HEK293 (cell line): ENCODE measurements around the gene ABHD16A.

Experiments
- CTCF ChIA-PET: fragments of 350-600 bp; formaldehyde crosslinking; extraction: SDS; loops from one replicate; lab custom pipeline; 2021; ENCODE audit warnings: antibody characterized with exemption; lab: Yijun Ruan, JAX
- POLR2A ChIA-PET: fragments of 300-600 bp; formaldehyde crosslinking; extraction: SDS; loops from one replicate; lab custom pipeline; 2020; ENCODE audit warnings: antibody characterized with exemption, inconsistent platforms; lab: Yijun Ruan, JAX
- H3K27ac ChIP-seq: fragments of 200-500 bp; sonication (Bioruptor generic); 2 replicates; pipeline ENCODE4 v1.5.1; 2014; ENCODE audit warnings: low read depth, low read length, control low read depth, inconsistent platforms; ENCODE audit errors: extremely low read depth
- H3K36me3 ChIP-seq, 2 experiments: fragments of 200-500 bp in 1 of 2; sonication (Bioruptor generic) in 1 of 2; 1 replicate in 1 of 2; 2 replicates in 1 of 2; pipeline ENCODE4 v1.5.1; 2014 to 2017; ENCODE audit warnings: inconsistent platforms in 2 of 2, low read length in 2 of 2; ENCODE audit not compliant: control insufficient read depth in 2 of 2, insufficient read depth in 1 of 2
- H3K4me1 ChIP-seq: fragments of 200-500 bp; sonication (Bioruptor generic); 2 replicates; pipeline ENCODE4 v1.5.1; 2014; ENCODE audit warnings: mild to moderate bottlenecking, low read length, inconsistent platforms; ENCODE audit not compliant: control insufficient read depth, insufficient read depth
- H3K4me3 ChIP-seq: 2 replicates; pipeline ENCODE4 v1.5.1; 2011; ENCODE audit warnings: low read depth, mild to moderate bottlenecking, control low read depth, low read length, moderate library complexity
- H3K9me3 ChIP-seq: fragments of 200-500 bp; sonication (Bioruptor generic); 2 replicates; pipeline ENCODE4 v1.5.1; 2014; ENCODE audit warnings: low read depth, low read length, inconsistent platforms; ENCODE audit not compliant: control insufficient read depth, insufficient read depth
- FEZF1 ChIP-seq: fragments of 450-650 bp; formaldehyde crosslinking; IDR thresholded peaks from 2 replicates; pipeline ENCODE4 v1.5.1; 2016; ENCODE audit warnings: missing biosample characterization, missing genetic modification characterization
- IKZF3 ChIP-seq: fragments of 450-650 bp; IDR thresholded peaks from 2 replicates; pipeline ENCODE4 v1.5.0; 2018; ENCODE audit warnings: missing biosample characterization, mild to moderate bottlenecking, missing genetic modification characterization, moderate library complexity
- SALL2 ChIP-seq: fragments of 450-650 bp; formaldehyde crosslinking; IDR thresholded peaks from 2 replicates; pipeline ENCODE4 v1.5.0; 2017; ENCODE audit warnings: missing biosample characterization, mild to moderate bottlenecking, missing genetic modification characterization, borderline replicate concordance
- ZNF10 ChIP-seq: fragments of 450-650 bp; formaldehyde crosslinking; IDR thresholded peaks from 2 replicates; pipeline ENCODE4 v1.5.1; 2017; ENCODE audit warnings: missing biosample characterization, missing genetic modification characterization
- ZNF248 ChIP-seq: fragments of 450-650 bp; formaldehyde crosslinking; IDR thresholded peaks from 2 replicates; pipeline ENCODE4 v1.5.1; 2017; ENCODE audit warnings: missing biosample characterization, missing genetic modification characterization
- ZNF398 ChIP-seq: fragments of 450-650 bp; formaldehyde crosslinking; IDR thresholded peaks from 2 replicates; pipeline ENCODE4 v1.5.1; 2017; ENCODE audit warnings: missing biosample characterization, missing genetic modification characterization
- TF ChIP-seq, protein P1 (sequence below): fragments of 450-650 bp; formaldehyde crosslinking; IDR thresholded peaks from 2 replicates; pipeline ENCODE4 v1.5.1; 2016; ENCODE audit warnings: missing biosample characterization, missing genetic modification characterization, borderline replicate concordance
- TF ChIP-seq, protein P2 (sequence below): fragments of 450-650 bp; formaldehyde crosslinking; IDR thresholded peaks from 2 replicates; pipeline ENCODE4 v1.5.1; 2016; ENCODE audit warnings: missing biosample characterization, missing genetic modification characterization

The ABHD16A gene

GRCh38 chr6:31640612-31641011 is 62.5 kb downstream of the ABHD16A start (continued):
- TF ChIP-seq, protein P1, sequence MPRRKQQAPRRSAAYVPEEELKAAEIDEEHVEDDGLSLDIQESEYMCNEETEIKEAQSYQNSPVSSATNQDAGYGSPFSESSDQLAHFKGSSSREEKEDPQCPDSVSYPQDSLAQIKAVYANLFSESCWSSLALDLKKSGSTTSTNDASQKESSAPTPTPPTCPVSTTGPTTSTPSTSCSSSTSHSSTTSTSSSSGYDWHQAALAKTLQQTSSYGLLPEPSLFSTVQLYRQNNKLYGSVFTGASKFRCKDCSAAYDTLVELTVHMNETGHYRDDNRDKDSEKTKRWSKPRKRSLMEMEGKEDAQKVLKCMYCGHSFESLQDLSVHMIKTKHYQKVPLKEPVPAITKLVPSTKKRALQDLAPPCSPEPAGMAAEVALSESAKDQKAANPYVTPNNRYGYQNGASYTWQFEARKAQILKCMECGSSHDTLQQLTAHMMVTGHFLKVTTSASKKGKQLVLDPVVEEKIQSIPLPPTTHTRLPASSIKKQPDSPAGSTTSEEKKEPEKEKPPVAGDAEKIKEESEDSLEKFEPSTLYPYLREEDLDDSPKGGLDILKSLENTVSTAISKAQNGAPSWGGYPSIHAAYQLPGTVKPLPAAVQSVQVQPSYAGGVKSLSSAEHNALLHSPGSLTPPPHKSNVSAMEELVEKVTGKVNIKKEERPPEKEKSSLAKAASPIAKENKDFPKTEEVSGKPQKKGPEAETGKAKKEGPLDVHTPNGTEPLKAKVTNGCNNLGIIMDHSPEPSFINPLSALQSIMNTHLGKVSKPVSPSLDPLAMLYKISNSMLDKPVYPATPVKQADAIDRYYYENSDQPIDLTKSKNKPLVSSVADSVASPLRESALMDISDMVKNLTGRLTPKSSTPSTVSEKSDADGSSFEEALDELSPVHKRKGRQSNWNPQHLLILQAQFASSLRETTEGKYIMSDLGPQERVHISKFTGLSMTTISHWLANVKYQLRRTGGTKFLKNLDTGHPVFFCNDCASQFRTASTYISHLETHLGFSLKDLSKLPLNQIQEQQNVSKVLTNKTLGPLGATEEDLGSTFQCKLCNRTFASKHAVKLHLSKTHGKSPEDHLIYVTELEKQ (tag by site-specific recombination), result no peak
- TF ChIP-seq FEZF1 (tag by site-specific recombination), result no peak

GRCh38 chr6:31639449-31639861 is 63.7 kb downstream of the ABHD16A start:
- POLR2A ChIA-PET, result interaction anchor here (0.5 to 11.0 kb wide), 10 partner anchors 12 to 145 kb away, joined by 3 to 123 read pairs (median 6); partner anchors contain the start of genes BAG6, C6orf47 and PRRC2A
- Histone ChIP-seq H3K36me3 (peaks cover 38 to 94% of the 10 kb centered on the region in 2 experiments), H3K27ac (no peak overlapping the region; the same call in 1 of the 2 replicates)
- TF ChIP-seq ZNF248 (tag by site-specific recombination) (no peak), ZNF398 (tag by site-specific recombination) (no peak), SALL2 (tag by site-specific recombination) (no peak), IKZF3 (tag by site-specific recombination) (no peak)
- TF ChIP-seq, all 188 proteins: peak for 0
- H3K4me3 ChIP-seq, result no peak overlapping the region
- H3K4me1 ChIP-seq, result no peaks in the 10 kb centered on the region
- CTCF ChIA-PET, result no interaction called here
- H3K9me3 ChIP-seq, result no peaks in the 10 kb centered on the region

GRCh38 chr6:31639043-31639442 is 64.1 kb downstream of the ABHD16A start:
- Histone ChIP-seq H3K36me3 (peaks cover 40 to 94% of the 10 kb centered on the region in 2 experiments), H3K4me3 (no peak overlapping the region), H3K9me3 (no peaks in the 10 kb centered on the region), H3K27ac (no peak overlapping the region; the same call in 1 of the 2 replicates), H3K4me1 (no peaks in the 10 kb centered on the region)
- TF ChIP-seq ZNF10 (tag by site-specific recombination), result 0 out of 2 replicates have a peak, but pooled peaks have one; percentile 51
- TF ChIP-seq, protein P2, sequence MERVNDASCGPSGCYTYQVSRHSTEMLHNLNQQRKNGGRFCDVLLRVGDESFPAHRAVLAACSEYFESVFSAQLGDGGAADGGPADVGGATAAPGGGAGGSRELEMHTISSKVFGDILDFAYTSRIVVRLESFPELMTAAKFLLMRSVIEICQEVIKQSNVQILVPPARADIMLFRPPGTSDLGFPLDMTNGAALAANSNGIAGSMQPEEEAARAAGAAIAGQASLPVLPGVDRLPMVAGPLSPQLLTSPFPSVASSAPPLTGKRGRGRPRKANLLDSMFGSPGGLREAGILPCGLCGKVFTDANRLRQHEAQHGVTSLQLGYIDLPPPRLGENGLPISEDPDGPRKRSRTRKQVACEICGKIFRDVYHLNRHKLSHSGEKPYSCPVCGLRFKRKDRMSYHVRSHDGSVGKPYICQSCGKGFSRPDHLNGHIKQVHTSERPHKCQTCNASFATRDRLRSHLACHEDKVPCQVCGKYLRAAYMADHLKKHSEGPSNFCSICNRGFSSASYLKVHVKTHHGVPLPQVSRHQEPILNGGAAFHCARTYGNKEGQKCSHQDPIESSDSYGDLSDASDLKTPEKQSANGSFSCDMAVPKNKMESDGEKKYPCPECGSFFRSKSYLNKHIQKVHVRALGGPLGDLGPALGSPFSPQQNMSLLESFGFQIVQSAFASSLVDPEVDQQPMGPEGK (tag by site-specific recombination), result no peak
- ChIA-PET POLR2A (interaction anchor here (0.5 to 11.0 kb wide), 12 partner anchors 12 to 817 kb away, joined by 3 to 123 read pairs (median 5); partner anchors contain the start of genes BAG6, C6orf47, GPANK1 and HSPA1B), CTCF (no interaction called here)
